Activated naive CD4-positive, alpha-beta T cell treated with anti-CD3 and anti-CD28 coated beads, Interleukin-2, amount 50 U/mL, for 24 hours (primary cell): ENCODE measurements around the gene PLA2G10.
"Not testable (repeated sequence)": the region's sequence is repeated elsewhere in the genome, so short reads cannot be mapped to it uniquely, and the experiment has no call there.

Experiments used
- H3K27ac Mint-ChIP-seq: one replicate; pipeline ENCODE4 v1.8.0; 2021; ENCODE audit warnings: mild to moderate bottlenecking, mixed read lengths
- H3K27me3 Mint-ChIP-seq: one replicate; pipeline ENCODE4 v1.8.0; 2021; ENCODE audit warnings: mixed read lengths
- H3K36me3 Mint-ChIP-seq: one replicate; pipeline ENCODE4 v1.8.0; 2021; ENCODE audit warnings: mixed read lengths
- H3K4me1 Mint-ChIP-seq: one replicate; pipeline ENCODE4 v1.8.0; 2021; ENCODE audit warnings: mixed read lengths
- H3K4me3 Mint-ChIP-seq: one replicate; pipeline ENCODE4 v1.8.0; 2021; ENCODE audit warnings: mild to moderate bottlenecking, mixed read lengths
- H3K9me3 Mint-ChIP-seq: one replicate; pipeline ENCODE4 v1.8.0; 2021; ENCODE audit warnings: mixed read lengths

Gene PLA2G10, protein sequence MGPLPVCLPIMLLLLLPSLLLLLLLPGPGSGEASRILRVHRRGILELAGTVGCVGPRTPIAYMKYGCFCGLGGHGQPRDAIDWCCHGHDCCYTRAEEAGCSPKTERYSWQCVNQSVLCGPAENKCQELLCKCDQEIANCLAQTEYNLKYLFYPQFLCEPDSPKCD

DNA sequence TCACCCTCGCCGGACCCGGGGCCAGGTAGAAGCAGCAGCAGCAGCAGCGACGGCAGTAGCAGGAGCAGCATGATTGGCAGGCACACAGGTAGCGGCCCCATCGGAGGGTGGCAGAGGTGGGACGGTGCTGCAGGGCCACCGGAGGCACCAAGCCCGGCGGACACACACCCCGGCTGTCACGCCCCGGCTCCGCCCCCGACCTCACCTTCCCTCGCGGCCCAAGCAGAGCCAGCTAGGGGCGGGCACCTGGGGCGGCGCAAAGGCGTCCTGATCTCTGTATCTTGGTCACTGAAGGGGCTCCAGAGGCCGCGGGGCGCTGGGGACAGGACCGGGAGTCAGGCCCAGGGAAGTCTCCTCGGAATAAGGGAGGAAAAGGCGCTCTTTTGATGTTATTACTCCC, at the start of gene PLA2G10:
TSS of gene PLA2G10 (minus strand) at position 180 of the 400 bp plus-strand sequence. CDS start at position 101, 79 bp downstream.
- not testable (repeated sequence) for H3K27me3 Mint-ChIP-seq, H3K4me3 Mint-ChIP-seq, H3K9me3 Mint-ChIP-seq, H3K36me3 Mint-ChIP-seq, H3K4me1 Mint-ChIP-seq, H3K27ac Mint-ChIP-seq

DNA sequence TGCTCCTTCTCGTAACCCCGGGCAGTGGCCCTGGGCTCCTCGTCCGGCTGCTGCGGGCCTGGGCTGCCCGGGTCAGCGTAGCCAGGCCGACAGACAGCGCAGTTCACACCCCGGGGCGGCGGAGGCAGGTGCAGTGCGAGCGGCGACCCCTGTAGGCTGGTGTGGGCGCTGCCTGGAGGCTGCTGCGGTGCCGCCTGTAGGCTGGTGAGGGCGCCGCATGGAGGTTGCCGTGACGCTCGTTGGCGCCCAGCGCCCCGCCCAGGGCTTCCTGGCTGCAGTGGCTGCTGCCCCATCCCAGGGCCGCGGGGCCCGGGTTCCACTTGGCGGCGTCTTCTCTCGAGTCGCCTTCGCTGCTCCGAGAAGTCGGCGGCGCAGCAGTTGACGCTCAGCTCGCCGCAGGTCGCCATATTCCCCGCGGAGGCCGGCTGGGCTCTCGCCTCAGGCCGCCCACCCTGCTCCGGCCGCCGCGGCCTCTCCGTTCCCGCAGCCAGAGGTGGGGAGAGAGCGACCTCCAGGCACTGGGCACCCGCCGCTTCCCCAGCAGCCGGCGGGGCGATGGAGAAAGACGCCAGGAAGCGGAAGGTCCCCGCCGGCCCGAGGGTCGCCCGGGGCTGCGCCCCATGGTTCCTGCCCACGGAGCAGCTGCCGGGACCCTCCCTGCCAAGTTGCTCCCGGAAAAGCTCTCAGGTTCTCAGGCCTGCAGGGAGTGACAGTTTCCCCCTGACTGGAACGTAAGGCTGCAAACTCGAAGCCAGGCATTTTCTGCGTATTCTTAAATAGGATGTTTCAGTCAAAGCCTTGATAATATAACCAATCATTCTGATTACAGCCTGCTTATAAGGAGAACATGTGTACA, 48.4 kb upstream of the PLA2G10 start, which contains the start of gene NPIPA2:
TSS of gene NPIPA2 (plus strand) at position 261 of the 856 bp plus-strand sequence. CDS start 5,533 bp downstream, outside the sequence.
- H3K4me3 Mint-ChIP-seq, H3K36me3 Mint-ChIP-seq, H3K27ac Mint-ChIP-seq, H3K9me3 Mint-ChIP-seq, H3K27me3 Mint-ChIP-seq, H3K4me1 Mint-ChIP-seq: not testable (repeated sequence)

DNA sequence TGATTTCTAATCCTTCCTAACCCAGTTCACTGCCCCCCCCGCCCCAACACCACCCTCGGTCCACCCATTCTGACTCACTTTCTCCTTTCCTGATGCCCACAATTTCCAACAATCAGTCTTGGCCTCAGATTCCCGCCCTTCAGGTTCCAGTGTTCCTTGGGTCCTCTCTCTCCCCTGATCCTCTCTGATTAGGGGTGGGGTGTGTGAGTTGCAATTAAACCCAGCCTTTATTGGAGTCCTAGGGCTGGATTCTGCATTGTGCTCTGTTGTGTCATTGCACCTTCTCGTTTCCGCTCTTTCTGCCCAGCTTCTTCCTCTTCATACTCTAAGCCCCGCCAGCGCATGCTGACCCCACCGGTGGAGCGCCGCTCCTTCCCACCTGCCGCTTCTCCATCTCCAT, 47.7 kb upstream of the PLA2G10 start:
- H3K27ac Mint-ChIP-seq, H3K9me3 Mint-ChIP-seq, H3K27me3 Mint-ChIP-seq, H3K36me3 Mint-ChIP-seq, H3K4me3 Mint-ChIP-seq, H3K4me1 Mint-ChIP-seq: not testable (repeated sequence)

DNA sequence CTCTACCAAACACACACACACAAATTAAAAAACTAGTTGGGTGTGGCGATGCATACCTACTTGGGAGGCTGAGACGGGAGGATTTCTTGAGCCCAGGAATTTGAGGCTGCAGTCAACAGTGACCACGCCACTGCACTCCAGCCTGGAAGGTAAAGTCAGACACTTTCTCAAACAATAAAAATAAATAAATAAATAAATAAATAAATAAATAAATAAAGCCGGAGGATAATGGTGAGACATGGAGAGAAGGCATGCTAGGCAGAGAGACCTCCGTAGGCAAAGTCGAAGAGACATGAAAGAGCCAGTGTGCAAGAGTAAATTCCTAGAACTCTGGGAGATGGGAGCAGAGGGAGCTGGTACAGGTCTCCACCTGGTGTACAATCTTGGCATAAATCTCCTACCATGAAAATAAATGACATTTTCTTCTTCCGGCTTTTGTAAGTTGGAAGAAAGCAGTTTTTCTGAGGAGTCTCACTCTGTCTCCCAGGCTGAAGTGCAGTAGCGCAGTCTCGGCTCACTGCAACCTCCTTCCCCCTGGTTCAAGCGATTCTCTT, 46.8 kb upstream of the PLA2G10 start:
- not testable (repeated sequence) for H3K27me3 Mint-ChIP-seq, H3K36me3 Mint-ChIP-seq, H3K9me3 Mint-ChIP-seq, H3K27ac Mint-ChIP-seq, H3K4me1 Mint-ChIP-seq, H3K4me3 Mint-ChIP-seq

DNA sequence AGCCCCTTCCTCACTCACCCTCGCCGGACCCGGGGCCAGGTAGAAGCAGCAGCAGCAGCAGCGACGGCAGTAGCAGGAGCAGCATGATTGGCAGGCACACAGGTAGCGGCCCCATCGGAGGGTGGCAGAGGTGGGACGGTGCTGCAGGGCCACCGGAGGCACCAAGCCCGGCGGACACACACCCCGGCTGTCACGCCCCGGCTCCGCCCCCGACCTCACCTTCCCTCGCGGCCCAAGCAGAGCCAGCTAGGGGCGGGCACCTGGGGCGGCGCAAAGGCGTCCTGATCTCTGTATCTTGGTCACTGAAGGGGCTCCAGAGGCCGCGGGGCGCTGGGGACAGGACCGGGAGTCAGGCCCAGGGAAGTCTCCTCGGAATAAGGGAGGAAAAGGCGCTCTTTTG, 39.1 kb upstream of the PLA2G10 start:
- H3K27me3 Mint-ChIP-seq, H3K36me3 Mint-ChIP-seq, H3K9me3 Mint-ChIP-seq, H3K4me3 Mint-ChIP-seq, H3K4me1 Mint-ChIP-seq, H3K27ac Mint-ChIP-seq: not testable (repeated sequence)

DNA sequence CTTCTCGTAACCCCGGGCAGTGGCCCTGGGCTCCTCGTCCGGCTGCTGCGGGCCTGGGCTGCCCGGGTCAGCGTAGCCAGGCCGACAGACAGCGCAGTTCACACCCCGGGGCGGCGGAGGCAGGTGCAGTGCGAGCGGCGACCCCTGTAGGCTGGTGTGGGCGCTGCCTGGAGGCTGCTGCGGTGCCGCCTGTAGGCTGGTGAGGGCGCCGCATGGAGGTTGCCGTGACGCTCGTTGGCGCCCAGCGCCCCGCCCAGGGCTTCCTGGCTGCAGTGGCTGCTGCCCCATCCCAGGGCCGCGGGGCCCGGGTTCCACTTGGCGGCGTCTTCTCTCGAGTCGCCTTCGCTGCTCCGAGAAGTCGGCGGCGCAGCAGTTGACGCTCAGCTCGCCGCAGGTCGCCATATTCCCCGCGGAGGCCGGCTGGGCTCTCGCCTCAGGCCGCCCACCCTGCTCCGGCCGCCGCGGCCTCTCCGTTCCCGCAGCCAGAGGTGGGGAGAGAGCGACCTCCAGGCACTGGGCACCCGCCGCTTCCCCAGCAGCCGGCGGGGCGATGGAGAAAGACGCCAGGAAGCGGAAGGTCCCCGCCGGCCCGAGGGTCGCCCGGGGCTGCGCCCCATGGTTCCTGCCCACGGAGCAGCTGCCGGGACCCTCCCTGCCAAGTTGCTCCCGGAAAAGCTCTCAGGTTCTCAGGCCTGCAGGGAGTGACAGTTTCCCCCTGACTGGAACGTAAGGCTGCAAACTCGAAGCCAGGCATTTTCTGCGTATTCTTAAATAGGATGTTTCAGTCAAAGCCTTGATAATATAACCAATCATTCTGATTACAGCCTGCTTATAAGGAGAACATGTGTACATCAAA, 9.3 kb upstream of the PLA2G10 start, which contains the start of gene NPIPA3:
TSS of gene NPIPA3 (plus strand) at position 256 of the 856 bp plus-strand sequence. CDS start 5,533 bp downstream, outside the sequence.
- not testable (repeated sequence) for H3K4me1 Mint-ChIP-seq

DNA sequence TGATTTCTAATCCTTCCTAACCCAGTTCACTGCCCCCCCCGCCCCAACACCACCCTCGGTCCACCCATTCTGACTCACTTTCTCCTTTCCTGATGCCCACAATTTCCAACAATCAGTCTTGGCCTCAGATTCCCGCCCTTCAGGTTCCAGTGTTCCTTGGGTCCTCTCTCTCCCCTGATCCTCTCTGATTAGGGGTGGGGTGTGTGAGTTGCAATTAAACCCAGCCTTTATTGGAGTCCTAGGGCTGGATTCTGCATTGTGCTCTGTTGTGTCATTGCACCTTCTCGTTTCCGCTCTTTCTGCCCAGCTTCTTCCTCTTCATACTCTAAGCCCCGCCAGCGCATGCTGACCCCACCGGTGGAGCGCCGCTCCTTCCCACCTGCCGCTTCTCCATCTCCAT, 8.6 kb upstream of the PLA2G10 start:
- H3K27me3 Mint-ChIP-seq, H3K4me3 Mint-ChIP-seq, H3K36me3 Mint-ChIP-seq, H3K27ac Mint-ChIP-seq, H3K4me1 Mint-ChIP-seq, H3K9me3 Mint-ChIP-seq: not testable (repeated sequence)

More for the DNA sequence above, 9.3 kb upstream of the PLA2G10 start, which contains the start of gene NPIPA3:
- not testable (repeated sequence) for H3K27ac Mint-ChIP-seq, H3K4me3 Mint-ChIP-seq, H3K9me3 Mint-ChIP-seq, H3K36me3 Mint-ChIP-seq, H3K27me3 Mint-ChIP-seq

DNA sequence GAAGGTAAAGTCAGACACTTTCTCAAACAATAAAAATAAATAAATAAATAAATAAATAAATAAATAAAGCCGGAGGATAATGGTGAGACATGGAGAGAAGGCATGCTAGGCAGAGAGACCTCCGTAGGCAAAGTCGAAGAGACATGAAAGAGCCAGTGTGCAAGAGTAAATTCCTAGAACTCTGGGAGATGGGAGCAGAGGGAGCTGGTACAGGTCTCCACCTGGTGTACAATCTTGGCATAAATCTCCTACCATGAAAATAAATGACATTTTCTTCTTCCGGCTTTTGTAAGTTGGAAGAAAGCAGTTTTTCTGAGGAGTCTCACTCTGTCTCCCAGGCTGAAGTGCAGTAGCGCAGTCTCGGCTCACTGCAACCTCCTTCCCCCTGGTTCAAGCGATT, 7.8 kb upstream of the PLA2G10 start:
- not testable (repeated sequence) for H3K36me3 Mint-ChIP-seq, H3K4me3 Mint-ChIP-seq, H3K27ac Mint-ChIP-seq, H3K9me3 Mint-ChIP-seq, H3K27me3 Mint-ChIP-seq, H3K4me1 Mint-ChIP-seq

DNA sequence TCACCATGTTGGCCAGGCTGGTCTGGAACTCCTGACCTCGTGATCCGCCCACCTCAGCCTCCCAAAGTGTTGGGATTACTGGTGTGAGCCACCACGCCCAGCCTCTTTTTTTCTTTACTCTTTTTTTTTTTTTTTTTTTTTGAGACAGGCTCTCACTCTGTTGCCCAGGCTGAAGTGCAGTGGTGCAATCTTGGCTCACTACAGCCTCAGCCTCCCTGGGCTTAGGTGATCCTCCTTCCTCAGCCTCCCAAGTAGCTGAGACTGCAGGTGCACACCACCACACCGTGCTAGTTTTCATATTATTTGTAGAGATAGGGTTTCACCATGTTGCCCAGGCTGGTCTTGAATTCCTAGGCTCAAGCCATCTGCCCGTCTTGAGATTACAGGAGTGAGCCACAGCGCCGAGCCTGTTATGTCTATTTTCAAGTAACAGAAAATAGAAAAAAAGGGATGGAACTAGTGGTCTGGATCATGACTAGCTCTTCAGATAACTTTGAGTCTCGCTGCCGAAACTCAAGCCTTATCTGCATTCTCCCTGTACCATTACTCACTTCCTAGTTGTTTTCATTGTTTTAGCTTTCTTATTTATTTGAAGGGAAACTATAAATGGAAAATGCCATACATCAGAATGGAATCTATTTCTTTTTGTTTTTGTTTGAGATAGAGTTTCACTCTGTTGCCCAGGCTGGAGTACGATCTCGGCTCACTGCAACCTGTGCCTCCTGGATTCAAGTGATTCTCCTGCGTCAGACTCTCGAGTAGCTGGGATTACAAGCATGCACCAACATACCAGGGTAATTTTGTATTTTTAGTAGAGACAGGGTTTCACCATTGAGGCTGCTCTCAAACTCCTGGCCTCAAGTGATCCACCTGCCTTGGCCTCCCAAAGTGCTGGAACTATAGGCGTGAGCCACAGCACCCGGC, 8.0 kb downstream of the PLA2G10 start:
- not testable (repeated sequence) for H3K9me3 Mint-ChIP-seq, H3K36me3 Mint-ChIP-seq, H3K4me1 Mint-ChIP-seq, H3K27me3 Mint-ChIP-seq, H3K4me3 Mint-ChIP-seq, H3K27ac Mint-ChIP-seq

DNA sequence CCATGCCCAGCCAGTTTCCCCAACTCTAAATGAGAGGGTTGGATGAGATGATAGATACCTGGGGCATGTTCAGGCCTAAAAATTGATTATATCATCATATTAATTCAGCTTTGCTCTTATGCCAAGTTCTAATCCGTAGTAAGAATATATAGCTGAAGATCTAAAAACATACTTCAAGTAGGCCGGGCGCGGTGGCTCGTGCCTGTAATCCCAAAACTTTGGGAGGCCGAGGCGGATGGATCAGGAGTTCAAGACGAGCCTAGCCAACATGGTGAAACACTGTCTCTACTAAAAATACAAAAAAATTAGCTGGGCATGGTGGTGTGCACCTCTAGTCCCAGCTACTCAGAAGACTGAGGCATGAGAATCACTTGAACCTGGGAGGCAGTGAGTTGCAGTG, 12.0 kb downstream of the PLA2G10 start:
- no peaks in the 10 kb centered on the region for H3K36me3 Mint-ChIP-seq
- H3K4me3 Mint-ChIP-seq = no peak overlapping the region
- H3K4me1 Mint-ChIP-seq = no peaks in the 10 kb centered on the region
- H3K9me3 Mint-ChIP-seq = no peaks in the 10 kb centered on the region
- H3K27ac Mint-ChIP-seq = no peak overlapping the region
- H3K27me3 Mint-ChIP-seq = no peaks in the 10 kb centered on the region

DNA sequence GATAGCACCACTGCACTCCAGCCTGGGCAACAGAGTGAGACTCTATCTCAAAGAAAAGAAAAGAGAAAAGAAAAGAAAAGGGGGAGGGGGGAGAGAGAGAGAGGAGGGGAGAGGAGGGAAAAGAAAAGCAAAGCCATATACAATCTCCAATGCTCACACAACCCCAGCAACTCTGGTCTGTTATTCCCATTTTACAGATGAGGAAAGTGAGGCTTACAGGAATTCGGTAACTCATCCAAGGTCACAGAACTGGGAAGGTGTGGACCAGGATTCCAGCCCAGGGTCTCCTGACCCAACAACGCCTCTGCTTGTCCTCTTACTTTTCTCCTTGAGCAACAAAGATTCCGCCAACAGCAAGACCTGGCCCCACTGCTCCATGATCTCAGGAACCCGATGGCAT, 13.0 kb downstream of the PLA2G10 start:
- H3K36me3 Mint-ChIP-seq = no peaks in the 10 kb centered on the region
- H3K4me1 Mint-ChIP-seq = no peaks in the 10 kb centered on the region
- no peaks in the 10 kb centered on the region for H3K27me3 Mint-ChIP-seq
- H3K9me3 Mint-ChIP-seq = no peaks in the 10 kb centered on the region
- H3K27ac Mint-ChIP-seq = no peak overlapping the region
- no peak overlapping the region for H3K4me3 Mint-ChIP-seq

DNA sequence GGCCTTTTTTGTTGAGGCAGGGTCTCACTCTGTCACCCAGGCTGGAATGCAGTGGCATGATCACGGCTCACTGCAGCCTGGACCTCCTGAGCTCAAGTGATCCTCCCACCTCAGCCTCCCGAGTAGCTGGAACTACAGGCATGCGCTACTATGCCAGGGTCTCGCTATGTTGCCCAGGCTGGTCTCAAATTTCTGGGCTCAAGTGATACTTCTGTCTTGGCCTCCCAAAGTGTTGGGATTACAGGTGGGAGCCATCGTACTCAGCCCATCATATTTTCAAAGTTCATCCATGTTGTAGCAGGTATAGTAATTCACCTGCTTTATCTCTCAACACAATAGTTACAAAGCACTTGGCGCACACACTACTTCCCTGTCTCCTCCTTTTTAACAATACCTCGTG, 13.7 kb downstream of the PLA2G10 start:
- H3K27ac Mint-ChIP-seq, H3K27me3 Mint-ChIP-seq, H3K9me3 Mint-ChIP-seq, H3K4me1 Mint-ChIP-seq, H3K36me3 Mint-ChIP-seq, H3K4me3 Mint-ChIP-seq: not testable (repeated sequence)

DNA sequence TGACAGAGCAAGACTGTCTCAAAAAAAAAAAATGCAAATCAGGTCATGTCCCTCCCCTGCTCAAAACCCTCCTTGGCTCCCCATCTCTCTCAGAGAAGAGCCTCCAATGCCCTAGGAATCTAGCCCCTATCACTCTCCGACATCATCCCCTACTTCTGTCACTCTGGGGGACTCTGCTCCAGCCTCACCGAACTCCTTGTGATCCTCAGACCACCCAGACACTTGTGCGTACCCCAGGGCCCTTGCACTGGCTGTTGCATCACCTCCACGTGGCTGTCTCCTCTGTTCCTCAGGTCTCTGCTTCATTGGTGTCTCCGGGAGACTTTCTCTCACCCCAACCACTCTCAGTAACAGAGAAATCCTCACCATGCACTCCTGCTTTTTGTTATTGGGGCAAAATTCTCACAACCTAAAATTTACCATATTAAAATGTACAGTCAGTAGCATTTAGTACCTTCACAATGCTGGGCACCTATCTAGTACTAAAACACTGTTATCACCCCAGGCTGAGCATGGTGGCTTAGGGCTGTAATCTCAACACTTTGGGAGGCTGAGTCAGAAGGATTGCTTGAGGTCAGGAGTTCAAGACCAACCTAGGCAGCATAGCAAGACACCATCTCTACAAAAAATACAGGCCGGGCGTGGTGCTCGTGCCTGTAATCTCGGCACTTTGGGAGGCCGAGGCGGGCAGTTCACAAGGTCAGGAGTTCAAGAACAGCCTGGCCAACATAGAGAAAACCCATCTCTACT, 15.2 kb downstream of the PLA2G10 start:
- H3K36me3 Mint-ChIP-seq = no peaks in the 10 kb centered on the region
- H3K9me3 Mint-ChIP-seq = no peaks in the 10 kb centered on the region
- H3K27me3 Mint-ChIP-seq = no peaks in the 10 kb centered on the region
- H3K4me3 Mint-ChIP-seq = no peak overlapping the region
- no peak overlapping the region for H3K27ac Mint-ChIP-seq
- H3K4me1 Mint-ChIP-seq = peaks cover 1% of the 10 kb centered on the region

DNA sequence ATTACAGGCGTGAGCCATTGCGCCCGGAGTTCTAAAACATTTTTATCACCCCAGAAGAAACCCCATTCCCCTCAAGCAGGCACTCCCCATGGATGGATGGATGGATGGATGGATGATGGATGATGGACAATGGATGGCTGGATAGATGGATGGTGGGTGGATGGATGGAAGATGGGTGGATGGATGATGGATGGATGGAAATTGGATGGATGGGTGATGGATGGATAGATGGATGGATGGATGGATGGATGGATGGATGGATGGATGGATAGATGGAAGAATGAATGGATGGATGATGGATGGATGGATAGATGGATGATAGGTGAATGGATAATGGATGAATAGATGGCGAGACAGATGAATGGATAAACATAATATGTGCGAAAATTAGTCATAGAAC, 16.5 kb downstream of the PLA2G10 start:
- Mint-ChIP-seq H3K27me3 (no peaks in the 10 kb centered on the region), H3K4me3 (no peak overlapping the region), H3K27ac (peak overlapping the region; percentile 47), H3K36me3 (no peaks in the 10 kb centered on the region), H3K9me3 (no peaks in the 10 kb centered on the region), H3K4me1 (peaks cover 8% of the 10 kb centered on the region)
